Tibial nerve (tissue), 4 donors: Measurements from ENCODE around the gene IQSEC1.

Experiments used
- EP300 ChIP-seq, 2 donors: sonication (generic); formaldehyde crosslinking; IDR thresholded peaks; one replicate each; pipeline ENCODE4 v1.6.1; 2017; ENCODE audit warnings: antibody characterized with exemption in 2 of 2, mild to moderate bottlenecking in 1 of 2
- POLR2A ChIP-seq, 2 donors: fragments of 450-650 bp; IDR thresholded peaks; one replicate each; pipeline ENCODE4 v1.6.1; 2017; ENCODE audit warnings: antibody characterized with exemption in 2 of 2, mild to moderate bottlenecking in 2 of 2, moderate library complexity in 2 of 2
- TF ChIP-seq, protein P1 (sequence below), 5 experiments: fragments of 200-600 bp in 3 of 5; fragments of 450-650 bp in 2 of 5; sonication (generic) in 3 of 5; IDR thresholded peaks; one replicate each; pipeline ENCODE4 v1.5.1; 2016 to 2019; ENCODE audit warnings: antibody characterized with exemption in 5 of 5, mild to moderate bottlenecking in 3 of 5, moderate library complexity in 2 of 5

DNA sequence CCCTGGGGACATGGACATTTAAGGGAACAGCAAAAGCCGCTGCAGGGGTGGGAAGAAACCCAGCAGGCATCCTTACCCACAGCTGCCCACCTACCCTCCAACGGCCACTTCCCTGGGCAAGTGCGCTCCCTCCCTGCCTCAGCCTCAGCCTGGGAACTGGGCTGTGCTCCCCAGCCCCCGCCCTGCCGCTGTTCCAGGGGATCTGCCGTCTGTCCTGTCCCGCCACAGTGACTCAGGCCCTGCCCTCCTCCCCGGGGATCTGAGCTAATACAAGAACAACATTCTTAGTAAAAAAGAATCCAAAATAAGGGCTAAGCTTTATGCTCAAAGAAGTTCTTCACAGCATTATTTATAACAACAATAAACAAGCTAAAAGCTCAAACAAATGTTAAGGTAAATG, 7.4 kb upstream of the IQSEC1 start:
- TF ChIP-seq, protein P1, sequence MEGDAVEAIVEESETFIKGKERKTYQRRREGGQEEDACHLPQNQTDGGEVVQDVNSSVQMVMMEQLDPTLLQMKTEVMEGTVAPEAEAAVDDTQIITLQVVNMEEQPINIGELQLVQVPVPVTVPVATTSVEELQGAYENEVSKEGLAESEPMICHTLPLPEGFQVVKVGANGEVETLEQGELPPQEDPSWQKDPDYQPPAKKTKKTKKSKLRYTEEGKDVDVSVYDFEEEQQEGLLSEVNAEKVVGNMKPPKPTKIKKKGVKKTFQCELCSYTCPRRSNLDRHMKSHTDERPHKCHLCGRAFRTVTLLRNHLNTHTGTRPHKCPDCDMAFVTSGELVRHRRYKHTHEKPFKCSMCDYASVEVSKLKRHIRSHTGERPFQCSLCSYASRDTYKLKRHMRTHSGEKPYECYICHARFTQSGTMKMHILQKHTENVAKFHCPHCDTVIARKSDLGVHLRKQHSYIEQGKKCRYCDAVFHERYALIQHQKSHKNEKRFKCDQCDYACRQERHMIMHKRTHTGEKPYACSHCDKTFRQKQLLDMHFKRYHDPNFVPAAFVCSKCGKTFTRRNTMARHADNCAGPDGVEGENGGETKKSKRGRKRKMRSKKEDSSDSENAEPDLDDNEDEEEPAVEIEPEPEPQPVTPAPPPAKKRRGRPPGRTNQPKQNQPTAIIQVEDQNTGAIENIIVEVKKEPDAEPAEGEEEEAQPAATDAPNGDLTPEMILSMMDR (IDR thresholded peaks at IDR 0.05): no peak
- TF ChIP-seq POLR2A (IDR thresholded peaks at IDR 0.05) (no peak), EP300 (IDR thresholded peaks at IDR 0.05) (no peak)
